HG02885 (cell line): ENCODE results near the gene PYGO2.

ENCODE experiments used
- ATAC-seq: cut with Tn5 transposase; IDR thresholded peaks from one replicate; pipeline ENCODE4 v1.9.1; 2021; ENCODE audit warnings: mild to moderate bottlenecking; ENCODE audit not compliant: unreplicated experiment, poor library complexity

The PYGO2 gene, protein sequence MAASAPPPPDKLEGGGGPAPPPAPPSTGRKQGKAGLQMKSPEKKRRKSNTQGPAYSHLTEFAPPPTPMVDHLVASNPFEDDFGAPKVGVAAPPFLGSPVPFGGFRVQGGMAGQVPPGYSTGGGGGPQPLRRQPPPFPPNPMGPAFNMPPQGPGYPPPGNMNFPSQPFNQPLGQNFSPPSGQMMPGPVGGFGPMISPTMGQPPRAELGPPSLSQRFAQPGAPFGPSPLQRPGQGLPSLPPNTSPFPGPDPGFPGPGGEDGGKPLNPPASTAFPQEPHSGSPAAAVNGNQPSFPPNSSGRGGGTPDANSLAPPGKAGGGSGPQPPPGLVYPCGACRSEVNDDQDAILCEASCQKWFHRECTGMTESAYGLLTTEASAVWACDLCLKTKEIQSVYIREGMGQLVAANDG

DNA sequence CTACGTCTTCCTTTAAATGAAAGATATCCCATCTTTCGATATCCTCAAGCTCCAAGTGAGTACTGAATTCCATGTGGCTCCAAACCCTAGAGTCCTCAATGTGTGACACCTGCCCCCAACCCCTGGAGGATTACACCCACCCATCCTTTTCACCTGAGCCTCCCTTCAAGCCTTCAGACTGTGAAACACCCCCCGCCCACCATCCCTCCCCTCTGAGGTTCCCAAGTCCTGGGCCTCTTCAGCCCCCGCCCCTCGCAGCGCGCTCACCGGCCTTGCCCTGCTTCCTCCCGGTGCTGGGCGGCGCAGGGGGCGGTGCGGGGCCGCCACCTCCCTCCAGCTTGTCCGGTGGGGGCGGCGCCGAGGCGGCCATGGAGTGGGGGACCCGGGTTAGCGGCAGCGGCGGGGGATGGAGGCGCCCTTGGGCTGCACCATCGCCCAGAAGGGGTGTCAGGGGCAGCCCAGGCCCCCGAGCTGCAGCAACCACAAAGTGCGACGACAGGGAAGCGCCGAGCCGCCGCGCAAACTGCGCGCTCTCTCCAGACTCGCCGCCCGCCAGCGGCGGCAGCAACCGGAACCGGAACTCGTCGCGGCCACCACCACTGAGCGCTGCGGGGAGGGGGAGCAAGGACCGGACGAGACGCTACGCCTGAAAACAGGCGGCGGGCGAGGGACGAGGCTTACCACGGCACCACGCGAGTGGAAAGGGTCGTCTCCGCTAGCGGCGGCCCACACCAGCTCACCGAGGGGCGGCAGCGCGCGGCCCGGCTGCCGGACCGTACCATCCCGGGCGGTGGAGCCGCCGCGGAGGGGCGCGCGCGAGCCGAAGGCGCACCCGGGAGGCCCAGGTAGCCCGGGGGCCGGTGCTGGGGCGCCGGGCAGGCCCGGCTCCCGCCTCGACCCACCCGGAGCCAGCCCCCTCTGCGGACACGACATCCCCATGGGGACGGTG is at the start of gene PYGO2:
TSS of gene PYGO2 (minus strand) at position 576 of the 949 bp plus-strand sequence. CDS start at position 370, 206 bp downstream.
- ATAC-seq, result peak; percentile 70

GRCh38 chr1:155011004-155011416 is 49.4 kb upstream of the PYGO2 start:
- no peak for ATAC-seq

GRCh38 chr1:155010211-155010918 is 48.8 kb upstream of the PYGO2 start:
- ATAC-seq, result no peak

DNA sequence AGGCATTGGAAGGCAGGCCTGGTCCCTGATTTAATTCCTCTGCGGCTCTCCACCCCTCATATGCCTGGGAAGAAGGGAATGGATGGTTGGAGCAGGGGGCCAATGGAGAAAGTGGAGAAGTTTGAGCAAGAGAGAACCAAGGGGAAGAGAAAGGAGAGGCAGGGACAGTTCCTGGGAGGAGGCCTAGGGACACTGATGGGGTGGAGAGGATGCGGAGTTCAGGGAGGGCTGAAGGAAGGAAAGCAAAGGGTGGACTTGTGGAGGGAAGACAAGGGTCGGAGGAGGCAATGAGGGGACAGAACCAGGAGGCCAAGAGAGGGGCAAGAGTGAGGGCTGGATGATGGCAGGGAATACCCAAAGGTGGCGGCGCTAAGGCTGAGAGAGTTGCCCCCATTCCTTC is 48.2 kb upstream of the PYGO2 start:
- no peak for ATAC-seq

- ATAC-seq, result no peak
Observed at GRCh38 chr1:155009221-155009711, 47.7 kb upstream of the PYGO2 start.

- no peak for ATAC-seq
Observed at GRCh38 chr1:155008015-155008941, 46.7 kb upstream of the PYGO2 start.

DNA sequence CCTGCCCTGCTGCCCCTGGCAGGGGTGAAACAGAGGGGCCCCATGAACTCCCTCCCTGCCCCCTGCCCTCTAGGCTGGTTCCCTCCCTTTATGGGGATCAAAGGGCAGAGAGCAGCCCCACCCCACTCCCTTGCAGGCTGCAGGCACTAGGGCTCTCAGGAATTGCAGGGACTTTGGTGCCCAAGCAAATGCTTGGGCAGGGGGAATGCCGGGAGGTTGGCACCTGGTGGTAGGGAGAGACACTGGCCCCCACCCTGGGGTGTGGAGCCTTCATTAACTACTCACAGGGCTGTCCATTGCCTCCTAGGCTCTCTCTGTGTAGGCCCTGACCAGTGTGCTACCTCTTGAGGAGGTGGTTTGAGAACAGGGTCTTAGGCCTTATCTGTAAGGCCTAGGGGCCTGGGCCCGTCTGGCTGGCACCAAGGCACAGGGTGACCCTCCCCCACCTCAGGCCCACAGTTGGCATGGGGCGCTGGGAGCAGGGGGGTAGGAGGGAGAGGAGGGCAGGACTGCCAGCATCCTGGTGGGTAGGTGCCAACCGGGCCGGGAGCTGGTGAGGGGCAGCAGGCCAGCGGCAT is 45.8 kb upstream of the PYGO2 start:
- ATAC-seq, result no peak

DNA sequence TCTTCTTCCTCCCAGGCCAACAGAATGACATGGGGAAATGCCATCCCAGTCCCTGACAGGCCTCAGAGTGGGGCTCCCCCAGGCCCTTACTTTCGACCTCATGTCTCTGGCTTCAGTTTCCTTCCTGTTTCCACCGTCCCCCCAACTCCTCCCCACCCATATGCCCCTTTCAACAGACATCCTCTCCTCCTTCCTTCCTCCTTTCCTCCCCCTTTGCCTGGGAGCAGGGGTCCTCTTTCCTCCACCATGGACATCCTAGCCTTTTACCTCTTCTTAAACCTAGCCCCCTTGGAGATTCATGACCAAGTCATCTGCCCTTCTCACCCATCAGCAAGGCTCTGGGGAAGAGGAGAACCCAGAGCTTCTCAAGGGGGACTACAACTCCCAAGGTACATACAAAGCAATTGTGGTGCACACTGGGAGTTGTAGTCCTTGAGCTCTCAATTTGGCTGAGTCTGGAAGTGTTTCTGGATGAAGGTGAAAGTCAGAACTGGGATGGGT is 45.1 kb upstream of the PYGO2 start:
- no peak for ATAC-seq

GRCh38 chr1:155005076-155006011 is 43.8 kb upstream of the PYGO2 start:
- no peak for ATAC-seq

GRCh38 chr1:155004352-155005075 is 42.9 kb upstream of the PYGO2 start:
- ATAC-seq, result no peak

GRCh38 chr1:155003766-155004351 is 42.3 kb upstream of the PYGO2 start:
- no peak for ATAC-seq

- ATAC-seq, result no peak
Observed at GRCh38 chr1:155003227-155003765, 41.7 kb upstream of the PYGO2 start.

DNA sequence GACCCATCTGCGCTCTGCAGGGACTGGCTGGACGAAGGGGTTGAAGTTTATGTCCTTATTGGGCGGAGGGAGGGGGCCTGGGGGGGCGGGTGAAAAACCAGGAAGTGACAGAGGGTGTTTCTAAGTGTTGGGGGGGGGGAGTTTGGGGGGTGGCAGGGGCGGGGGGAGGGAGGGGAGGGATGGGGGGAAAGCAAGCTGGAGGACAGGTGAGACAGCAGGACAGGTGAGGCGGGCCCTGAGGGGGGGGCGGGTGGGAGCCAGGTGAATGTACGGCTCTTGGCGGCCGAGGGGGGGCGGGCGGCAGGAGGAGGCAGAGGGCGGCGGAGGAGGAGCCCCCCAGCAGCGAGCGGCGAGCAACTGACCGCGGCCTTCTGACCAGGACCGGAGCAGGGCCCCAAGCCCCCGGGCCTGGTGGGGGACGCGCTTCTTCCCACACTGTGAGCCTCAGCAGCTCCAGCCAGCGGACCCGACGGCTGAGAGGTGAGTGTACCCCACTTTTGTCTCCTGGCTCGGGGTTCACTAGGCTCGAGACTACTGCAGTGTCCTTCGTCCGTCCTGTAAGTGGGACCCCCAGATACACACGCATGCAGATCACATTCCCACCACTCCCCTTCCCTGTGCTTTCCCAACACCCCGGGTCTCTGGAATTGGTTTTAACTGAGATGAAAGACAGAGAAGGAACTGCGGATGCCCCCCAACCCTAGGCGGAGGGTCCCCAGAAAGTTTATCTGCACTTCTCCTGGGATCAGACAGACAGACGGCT is 41.1 kb upstream of the PYGO2 start, which contains the start of gene ZBTB7B:
TSS of gene ZBTB7B (plus strand) at position 339 of the 763 bp plus-strand sequence. CDS start 11,859 bp downstream, outside the sequence.
- ATAC-seq, result peak; percentile 4

GRCh38 chr1:155001675-155002463 is 40.3 kb upstream of the PYGO2 start:
- peak; percentile 70 for ATAC-seq

DNA sequence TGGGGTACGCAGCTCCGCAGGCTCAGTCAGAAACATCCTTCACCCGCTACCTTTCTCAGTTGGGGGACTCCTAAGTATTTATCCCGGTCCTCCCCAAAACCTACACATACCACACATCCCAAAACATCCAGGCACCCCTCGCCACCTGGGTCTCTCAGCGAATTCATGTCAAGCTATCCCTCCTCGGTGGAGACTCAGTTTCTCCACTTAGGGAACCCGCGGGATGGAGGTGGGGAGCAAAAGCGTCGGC is 39.8 kb upstream of the PYGO2 start:
- ATAC-seq, result no peak
